ENCODE data around the gene MYRF.

MYRF gene

GRCh38 chr11:61764606-61765260 lies 12.3 kb downstream of the MYRF start:
- H3K27me3 ChIP-seq (ENCODE audit: control insufficient read depth in 1 of 2, insufficient read depth in 2 of 2, low read length in 2 of 2): peaks cover 0 to 14% of the 10 kb centered on the region in 2 donors
- no peaks in the 10 kb centered on the region for H3K4me1 ChIP-seq (ENCODE audit: insufficient read depth, low read length)

GRCh38 chr11:61765550-61766253 lies 13.3 kb downstream of the MYRF start:
- Histone ChIP-seq H3K4me3 (ENCODE audit: low read depth in 1 of 2, low read length in 2 of 2) (no peak overlapping the region), H3K27ac (ENCODE audit: low read depth, low read length) (no peak overlapping the region), H3K36me3 (ENCODE audit: insufficient read depth, low read length) (no peaks in the 10 kb centered on the region), H3K4me1 (ENCODE audit: insufficient read depth, low read length) (no peaks in the 10 kb centered on the region), H3K9ac (ENCODE audit: low read length) (no peak overlapping the region), H3K27me3 (ENCODE audit: control insufficient read depth in 1 of 2, insufficient read depth in 2 of 2, low read length in 2 of 2) (peaks cover 0 to 17% of the 10 kb centered on the region in 2 donors), H3K9me3 (ENCODE audit: low read length) (no peaks in the 10 kb centered on the region)

More at GRCh38 chr11:61764606-61765260, 12.3 kb downstream of the MYRF start:
- no peaks in the 10 kb centered on the region for H3K9me3 ChIP-seq (ENCODE audit: low read length)
- H3K27ac ChIP-seq (ENCODE audit: low read depth, low read length): no peak overlapping the region
- no peaks in the 10 kb centered on the region for H3K36me3 ChIP-seq (ENCODE audit: insufficient read depth, low read length)
- H3K9ac ChIP-seq (ENCODE audit: low read length): no peak overlapping the region
- no peak overlapping the region for H3K4me3 ChIP-seq (ENCODE audit: low read depth in 1 of 2, low read length in 2 of 2)

GRCh38 chr11:61766353-61766841 lies 14.0 kb downstream of the MYRF start:
- Histone ChIP-seq H3K27me3 (ENCODE audit: control insufficient read depth in 1 of 2, insufficient read depth in 2 of 2, low read length in 2 of 2) (peaks cover 0 to 17% of the 10 kb centered on the region in 2 donors), H3K36me3 (ENCODE audit: insufficient read depth, low read length) (no peaks in the 10 kb centered on the region), H3K27ac (ENCODE audit: low read depth, low read length) (no peak overlapping the region), H3K9me3 (ENCODE audit: low read length) (no peaks in the 10 kb centered on the region), H3K4me1 (ENCODE audit: insufficient read depth, low read length) (no peaks in the 10 kb centered on the region), H3K4me3 (ENCODE audit: low read depth in 1 of 2, low read length in 2 of 2) (no peak overlapping the region), H3K9ac (ENCODE audit: low read length) (no peak overlapping the region)

GRCh38 chr11:61768376-61769076 lies 16.1 kb downstream of the MYRF start:
- Histone ChIP-seq H3K4me3 (ENCODE audit: low read depth in 1 of 2, low read length in 2 of 2) (no peak overlapping the region), H3K9me3 (ENCODE audit: low read length) (no peaks in the 10 kb centered on the region), H3K9ac (ENCODE audit: low read length) (no peak overlapping the region), H3K27me3 (ENCODE audit: control insufficient read depth in 1 of 2, insufficient read depth in 2 of 2, low read length in 2 of 2) (peaks cover 0 to 10% of the 10 kb centered on the region in 2 donors), H3K4me1 (ENCODE audit: insufficient read depth, low read length) (no peaks in the 10 kb centered on the region), H3K27ac (ENCODE audit: low read depth, low read length) (no peak overlapping the region), H3K36me3 (ENCODE audit: insufficient read depth, low read length) (no peaks in the 10 kb centered on the region)

GRCh38 chr11:61769169-61769920 lies 16.9 kb downstream of the MYRF start:
- peaks cover 0 to 5% of the 10 kb centered on the region in 2 donors for H3K27me3 ChIP-seq (ENCODE audit: control insufficient read depth in 1 of 2, insufficient read depth in 2 of 2, low read length in 2 of 2)
- H3K9ac ChIP-seq (ENCODE audit: low read length): no peak overlapping the region
- H3K4me3 ChIP-seq (ENCODE audit: low read depth in 1 of 2, low read length in 2 of 2): no peak overlapping the region
- H3K4me1 ChIP-seq (ENCODE audit: insufficient read depth, low read length): no peaks in the 10 kb centered on the region
- H3K9me3 ChIP-seq (ENCODE audit: low read length): no peaks in the 10 kb centered on the region
- no peak overlapping the region for H3K27ac ChIP-seq (ENCODE audit: low read depth, low read length)
- H3K36me3 ChIP-seq (ENCODE audit: insufficient read depth, low read length): no peaks in the 10 kb centered on the region

GRCh38 chr11:61769946-61770683 lies 17.7 kb downstream of the MYRF start:
- Histone ChIP-seq H3K4me1 (ENCODE audit: insufficient read depth, low read length) (no peaks in the 10 kb centered on the region), H3K9me3 (ENCODE audit: low read length) (no peaks in the 10 kb centered on the region), H3K27me3 (ENCODE audit: control insufficient read depth in 1 of 2, insufficient read depth in 2 of 2, low read length in 2 of 2) (peaks cover 0 to 3% of the 10 kb centered on the region in 2 donors), H3K9ac (ENCODE audit: low read length) (no peak overlapping the region), H3K27ac (ENCODE audit: low read depth, low read length) (no peak overlapping the region), H3K4me3 (ENCODE audit: low read depth in 1 of 2, low read length in 2 of 2) (no peak overlapping the region), H3K36me3 (ENCODE audit: insufficient read depth, low read length) (no peaks in the 10 kb centered on the region)

- H3K9ac ChIP-seq (ENCODE audit: low read length): no peak overlapping the region
- no peaks in the 10 kb centered on the region for H3K36me3 ChIP-seq (ENCODE audit: insufficient read depth, low read length)
- no peak overlapping the region for H3K4me3 ChIP-seq (ENCODE audit: low read depth in 1 of 2, low read length in 2 of 2)
- no peaks in the 10 kb centered on the region for H3K9me3 ChIP-seq (ENCODE audit: low read length)
- H3K27ac ChIP-seq (ENCODE audit: low read depth, low read length): no peak overlapping the region
- H3K4me1 ChIP-seq (ENCODE audit: insufficient read depth, low read length): no peaks in the 10 kb centered on the region
- peaks cover 0 to 3% of the 10 kb centered on the region in 2 donors for H3K27me3 ChIP-seq (ENCODE audit: control insufficient read depth in 1 of 2, insufficient read depth in 2 of 2, low read length in 2 of 2)
Observed at GRCh38 chr11:61771195-61771894, 18.9 kb downstream of the MYRF start.

GRCh38 chr11:61771985-61772455 lies 19.6 kb downstream of the MYRF start:
- H3K27me3 ChIP-seq (ENCODE audit: control insufficient read depth in 1 of 2, insufficient read depth in 2 of 2, low read length in 2 of 2): peaks cover 0 to 3% of the 10 kb centered on the region in 2 donors
- H3K4me3 ChIP-seq (ENCODE audit: low read depth in 1 of 2, low read length in 2 of 2): no peak overlapping the region
- H3K36me3 ChIP-seq (ENCODE audit: insufficient read depth, low read length): no peaks in the 10 kb centered on the region
- H3K9me3 ChIP-seq (ENCODE audit: low read length): no peaks in the 10 kb centered on the region
- no peak overlapping the region for H3K9ac ChIP-seq (ENCODE audit: low read length)
- H3K4me1 ChIP-seq (ENCODE audit: insufficient read depth, low read length): no peaks in the 10 kb centered on the region
- H3K27ac ChIP-seq (ENCODE audit: low read depth, low read length): no peak overlapping the region

GRCh38 chr11:61773356-61773755 lies 20.9 kb downstream of the MYRF start:
- no peaks in the 10 kb centered on the region for H3K36me3 ChIP-seq (ENCODE audit: insufficient read depth, low read length)
- no peak overlapping the region for H3K27ac ChIP-seq (ENCODE audit: low read depth, low read length)
- H3K4me3 ChIP-seq (ENCODE audit: low read depth in 1 of 2, low read length in 2 of 2): no peak overlapping the region
- H3K4me1 ChIP-seq (ENCODE audit: insufficient read depth, low read length): no peaks in the 10 kb centered on the region
- H3K9ac ChIP-seq (ENCODE audit: low read length): no peak overlapping the region
- no peaks in the 10 kb centered on the region for H3K9me3 ChIP-seq (ENCODE audit: low read length)
- H3K27me3 ChIP-seq (ENCODE audit: control insufficient read depth in 1 of 2, insufficient read depth in 2 of 2, low read length in 2 of 2): peaks cover 0 to 3% of the 10 kb centered on the region in 2 donors

GRCh38 chr11:61773809-61774208 lies 21.4 kb downstream of the MYRF start:
- Histone ChIP-seq H3K27me3 (ENCODE audit: control insufficient read depth in 1 of 2, insufficient read depth in 2 of 2, low read length in 2 of 2) (peaks cover 0 to 3% of the 10 kb centered on the region in 2 donors), H3K9ac (ENCODE audit: low read length) (no peak overlapping the region), H3K9me3 (ENCODE audit: low read length) (no peaks in the 10 kb centered on the region), H3K36me3 (ENCODE audit: insufficient read depth, low read length) (no peaks in the 10 kb centered on the region), H3K4me3 (ENCODE audit: low read depth in 1 of 2, low read length in 2 of 2) (no peak overlapping the region), H3K27ac (ENCODE audit: low read depth, low read length) (no peak overlapping the region), H3K4me1 (ENCODE audit: insufficient read depth, low read length) (no peaks in the 10 kb centered on the region)
